ENCODE results near the gene TXLNG.
"Not testable (repeated sequence)": the region's sequence is repeated elsewhere in the genome, so short reads cannot be mapped to it uniquely, and the experiment has no call there.

Gene TXLNG
- 54.5 to 110 (median 86.2) reads per million in 4 experiments for total RNA-seq

- peak; percentile 91 for DNase-seq
These were observed at the start of gene TXLNG for GRCh38 chrX:16786139-16786790. TXLNG (plus strand) TSS chrX:16786466; CDS start chrX:16786488, 22 bp downstream.

GRCh38 chrX:16737024-16737423 lies 49.2 kb upstream of the TXLNG start:
- DNase-seq, result no peak

- DNase-seq, result no peak
These were observed 46.7 kb upstream of the TXLNG start for GRCh38 chrX:16739574-16739973.

GRCh38 chrX:16743604-16744325 lies 42.5 kb upstream of the TXLNG start:
- DNase-seq, result no peak

GRCh38 chrX:16745102-16745501 lies 41.2 kb upstream of the TXLNG start:
- DNase-seq, result no peak

- DNase-seq, result no peak
These were observed 40.6 kb upstream of the TXLNG start for GRCh38 chrX:16745659-16746058.

- DNase-seq, result no peak
These were observed 37.8 kb upstream of the TXLNG start for GRCh38 chrX:16748425-16748824.

GRCh38 chrX:16750136-16750535 lies 36.1 kb upstream of the TXLNG start:
- no peak for DNase-seq

- no peak for DNase-seq
These were observed 32.2 kb upstream of the TXLNG start for GRCh38 chrX:16754019-16754418.

- no peak for DNase-seq
These were observed 29.5 kb upstream of the TXLNG start for GRCh38 chrX:16756724-16757123.

GRCh38 chrX:16761500-16761899 lies 24.8 kb upstream of the TXLNG start:
- DNase-seq, result not testable (repeated sequence)

- no peak for DNase-seq
These were observed 23.7 kb upstream of the TXLNG start for GRCh38 chrX:16762579-16762978.

- no peak for DNase-seq
These were observed 20.7 kb upstream of the TXLNG start for GRCh38 chrX:16765594-16765993.

- no peak for DNase-seq
These were observed 15.2 kb upstream of the TXLNG start for GRCh38 chrX:16770970-16771482.

- DNase-seq, result no peak
These were observed 14.5 kb upstream of the TXLNG start for GRCh38 chrX:16771483-16772398.

GRCh38 chrX:16772460-16772859 lies 13.8 kb upstream of the TXLNG start:
- no peak for DNase-seq

GRCh38 chrX:16774746-16775145 lies 11.5 kb upstream of the TXLNG start:
- DNase-seq, result no peak

- DNase-seq, result no peak
These were observed 7.7 kb upstream of the TXLNG start for GRCh38 chrX:16778545-16778944.

- DNase-seq, result no peak
These were observed 7.3 kb upstream of the TXLNG start for GRCh38 chrX:16778993-16779392.

GRCh38 chrX:16779815-16780214 lies 6.5 kb upstream of the TXLNG start:
- not testable (repeated sequence) for DNase-seq

- no peak for DNase-seq
These were observed 2.8 kb upstream of the TXLNG start for GRCh38 chrX:16783452-16783851.

- DNase-seq, result not testable (repeated sequence)
These were observed 1.8 kb upstream of the TXLNG start for GRCh38 chrX:16784440-16784839.
